K562 (cell line): Measurements from ENCODE around the gene XPR1.

Experiments used
- ATF7 ChIP-seq: fragments of 450-650 bp; IDR thresholded peaks from 2 replicates; pipeline ENCODE4 v1.7.1; 2014; ENCODE audit warnings: mild to moderate bottlenecking, moderate library complexity
- BRD4 ChIP-seq: fragments of 200-600 bp; sonication (generic); IDR thresholded peaks from 2 replicates; pipeline ENCODE4 v1.6.1; 2017; ENCODE audit warnings: inconsistent platforms
- CEBPB ChIP-seq: fragments of 450-650 bp; IDR thresholded peaks from 2 replicates; pipeline ENCODE4 v1.6.1; 2016; ENCODE audit warnings: missing genetic modification characterization, missing compliant biosample characterization
- CREB1 ChIP-seq, 2 experiments: sonication (generic) in 1 of 2; formaldehyde crosslinking in 1 of 2; IDR thresholded peaks; 2 replicates each; pipeline versions ENCODE4 v1.6.1 to v1.8.0; 2012 to 2022; ENCODE audit warnings: inconsistent platforms in 1 of 2, mild to moderate bottlenecking in 1 of 2, missing genetic modification reagents in 1 of 2, moderate library complexity in 1 of 2
- CTCF ChIP-seq, 3 experiments: IDR thresholded peaks in 2 of 3; conservative IDR thresholded peaks in 1 of 3; 2 replicates each; pipeline ENCODE4 v1.5.1; 2011 to 2012; ENCODE audit warnings: low read length in 3 of 3, mild to moderate bottlenecking in 3 of 3, control low read depth in 2 of 3, improper control_type of control experiment in 1 of 3, inconsistent platforms in 1 of 3, low read depth in 1 of 3, mixed read lengths in 1 of 3, moderate library complexity in 1 of 3; ENCODE audit not compliant: insufficient read depth in 2 of 3
- ETS2 ChIP-seq: IDR thresholded peaks from 2 replicates; pipeline ENCODE4 v1.6.1; 2016; ENCODE audit warnings: borderline replicate concordance, missing genetic modification characterization, mild to moderate bottlenecking, moderate library complexity, missing compliant biosample characterization; ENCODE audit not compliant: poor library complexity, severe bottlenecking
- IRF2 ChIP-seq: sonication (generic); formaldehyde crosslinking; IDR thresholded peaks from 2 replicates; pipeline ENCODE4 v1.8.1; 2022; ENCODE audit warnings: mild to moderate bottlenecking, missing genetic modification reagents
- POLR2A ChIP-seq: fragments of 450-650 bp; conservative IDR thresholded peaks from 2 replicates; pipeline ENCODE4 v1.6.1; 2016
- POLR2AphosphoS5 ChIP-seq: IDR thresholded peaks from 2 replicates; pipeline ENCODE4 v1.6.1; 2011; ENCODE audit warnings: mild to moderate bottlenecking, low read depth, low read length, moderate library complexity; ENCODE audit not compliant: control insufficient read depth, insufficient read depth
- PREB ChIP-seq: sonication (generic); formaldehyde crosslinking; IDR thresholded peaks from 2 replicates; pipeline ENCODE4 v1.8.1; 2023; ENCODE audit warnings: mild to moderate bottlenecking, missing genetic modification reagents
- RCOR1 ChIP-seq, 2 experiments: IDR thresholded peaks; 2 replicates each; pipeline ENCODE4 v1.6.1; 2012; ENCODE audit warnings: low read depth in 2 of 2, low read length in 2 of 2, borderline replicate concordance in 1 of 2, improper control_type of control experiment in 1 of 2
- TAF1 ChIP-seq: IDR thresholded peaks from 2 replicates; pipeline ENCODE4 v1.6.1; 2011; ENCODE audit warnings: mild to moderate bottlenecking, low read length, moderate library complexity; ENCODE audit not compliant: insufficient read depth, control insufficient read depth, severe bottlenecking; ENCODE audit errors: extremely low read depth

- TF ChIP-seq ATF7 (no peak), TAF1 (no peak), ETS2 (tag) (no peak), PREB (CRISPR knock-in tag) (no peak), IRF2 (CRISPR knock-in tag) (no peak), CEBPB (tag) (no peak), POLR2AphosphoS5 (no peak), CREB1 (IDR thresholded peaks at IDR 0.05) (no peak), CREB1 (CRISPR knock-in tag; IDR thresholded peaks at IDR 0.05) (no peak), CTCF (IDR thresholded peaks at IDR 0.05 in 2 of 3, conservative IDR thresholded peaks at IDR 0.05 in 1 of 3; ENCODE audit: insufficient read depth in 2 of 3, low read depth in 1 of 3, low read length in 3 of 3) (no peak), POLR2A (no peak), BRD4 (no peak), RCOR1 (IDR thresholded peaks at IDR 0.05; ENCODE audit: borderline replicate concordance in 1 of 2, low read depth in 2 of 2, low read length in 2 of 2) (no peak)
Measured at GRCh38 chr1:180622658-180623508, 8.9 kb upstream of the XPR1 start.
